Cardiac fibroblast (primary cell): ENCODE measurements around the gene WBP2.
A peak's percentile ranks its signal among the peaks of the same experiment; 100 is the strongest.
"Not testable (repeated sequence)": the region's sequence is repeated elsewhere in the genome, so short reads cannot be mapped to it uniquely, and the experiment has no call there.

Experiments used
- DNase-seq, 2 donors: peaks; one replicate each; pipeline versions ENCODE4 v3.0.0 to v3.0.0-alpha.2; 2010; ENCODE audit warnings: low read depth in 2 of 2
- H3K4me3 ChIP-seq, 2 donors: replicated peaks in 1 of 2; 1 replicate in 1 of 2; 2 replicates in 1 of 2; pipeline ENCODE4 v1.5.1; 2011; ENCODE audit warnings: low read depth in 2 of 2, low read length in 2 of 2, mild to moderate bottlenecking in 2 of 2, moderate library complexity in 1 of 2
- CTCF ChIP-seq: IDR thresholded peaks from one replicate; pipeline ENCODE4 v1.5.1; 2011; ENCODE audit warnings: low read depth, mild to moderate bottlenecking, low read length, inconsistent platforms

The WBP2 gene

GRCh38 chr17:75869282-75870141 lies 14.4 kb upstream of the WBP2 start:
- H3K4me3 ChIP-seq, result peak overlapping the region in 1 of 2 donors; percentile 1
- TF ChIP-seq CTCF, result no peak
- DNase-seq, result peak; percentile 75 to 79

DNA sequence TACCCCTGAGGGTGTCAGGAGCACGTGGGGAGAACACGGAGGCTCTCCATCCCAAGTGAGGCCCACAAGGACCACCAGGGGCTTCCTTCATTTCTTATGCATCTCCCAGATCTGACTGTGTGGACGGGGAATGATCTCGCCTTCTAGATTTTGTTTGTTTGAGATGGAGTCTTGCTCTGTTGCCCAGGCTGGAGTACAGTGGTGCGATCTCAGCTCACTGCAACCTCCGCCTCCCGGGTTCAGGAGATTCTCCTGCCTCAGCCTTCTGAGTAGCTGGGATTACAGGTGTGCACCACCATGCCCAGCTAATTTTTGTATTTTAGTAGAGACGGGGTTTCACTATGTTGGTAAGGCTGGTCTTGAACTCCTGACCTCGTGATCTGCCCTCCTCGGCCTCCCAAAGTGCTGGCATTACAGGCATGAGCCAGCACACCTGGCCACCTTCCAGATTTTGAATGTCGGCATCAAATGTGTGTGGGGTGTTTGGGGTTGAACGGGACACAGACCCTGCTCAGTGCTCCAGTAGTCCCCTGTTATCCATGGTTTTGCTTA lies 13.7 kb upstream of the WBP2 start:
- DNase-seq, H3K4me3 ChIP-seq: not testable (repeated sequence)

DNA sequence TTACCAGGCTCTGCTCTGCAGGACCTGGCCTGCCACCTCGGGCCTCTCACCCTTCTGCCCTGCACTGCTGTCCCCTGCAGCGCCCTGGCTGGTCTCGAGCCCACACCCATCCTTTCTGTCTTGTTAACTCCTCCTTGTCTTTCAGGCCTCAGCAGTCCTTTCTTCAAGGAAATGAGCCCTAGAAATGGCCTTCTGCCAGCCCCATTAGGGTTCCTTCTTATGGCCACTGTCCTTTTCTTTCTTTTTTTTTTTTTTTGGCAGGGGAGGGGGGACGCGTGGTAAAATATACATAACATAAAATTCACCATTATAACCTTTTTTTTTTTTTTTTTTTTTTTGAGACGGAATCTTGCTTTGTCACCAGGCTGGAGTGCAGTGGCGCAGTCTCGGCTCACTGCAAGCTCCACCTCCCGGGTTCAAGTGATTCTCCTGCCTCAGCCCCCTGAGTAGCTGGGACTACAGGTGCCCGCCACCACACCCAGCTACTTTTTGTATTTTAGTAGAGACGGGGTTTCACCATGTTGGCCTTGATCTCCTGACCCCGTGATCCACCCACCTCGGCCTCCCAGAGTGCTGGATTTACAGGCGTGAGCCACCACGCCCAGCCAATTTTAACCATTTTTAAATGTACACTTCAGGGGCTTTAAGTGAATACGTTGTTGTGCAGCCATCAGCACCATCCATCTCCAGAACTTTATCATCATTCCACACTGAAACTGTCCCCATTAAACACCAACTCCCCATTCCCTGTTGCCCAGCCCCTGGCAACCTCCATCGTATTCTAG lies 10.5 kb upstream of the WBP2 start:
- H3K4me3 ChIP-seq, DNase-seq: not testable (repeated sequence)

DNA sequence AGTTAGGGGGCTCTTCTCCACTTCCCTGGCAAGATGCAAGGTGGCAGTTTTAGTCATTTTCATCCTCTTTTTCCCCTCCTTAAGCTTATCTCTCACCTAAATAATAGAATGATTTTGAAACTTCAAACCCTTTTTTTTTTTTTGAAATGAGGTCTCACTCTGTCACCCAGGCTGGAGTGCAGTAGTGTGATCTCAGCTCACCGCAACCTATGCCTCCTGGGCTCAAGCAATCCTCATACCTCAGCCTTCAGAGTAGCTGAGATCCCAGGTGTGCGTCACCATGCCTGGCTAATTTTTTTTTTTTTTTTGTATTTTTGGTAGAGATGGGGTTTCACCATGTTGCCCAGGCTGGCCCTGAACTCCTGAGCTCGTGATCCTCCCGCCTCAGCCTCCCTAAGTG lies 9.8 kb upstream of the WBP2 start:
- DNase-seq, H3K4me3 ChIP-seq: not testable (repeated sequence)

- TF ChIP-seq CTCF, result no peak
- H3K4me3 ChIP-seq, result no peak overlapping the region
- DNase-seq, result peak; percentile 88 to 92
Measured at GRCh38 chr17:75864448-75864871, 9.3 kb upstream of the WBP2 start.

GRCh38 chr17:75861927-75862317 lies 6.8 kb upstream of the WBP2 start:
- no peak overlapping the region for H3K4me3 ChIP-seq
- TF ChIP-seq CTCF, result no peak
- peak in 1 of 2 donors; percentile 35 for DNase-seq

GRCh38 chr17:75859358-75859757 lies 4.2 kb upstream of the WBP2 start:
- not testable (repeated sequence) for DNase-seq, H3K4me3 ChIP-seq

GRCh38 chr17:75856062-75856756 lies 1.1 kb upstream of the WBP2 start:
- DNase-seq, result peak in 1 of 2 donors; percentile 20
- no peak for TF ChIP-seq CTCF
- H3K4me3 ChIP-seq, result peak overlapping the region; percentile 94 to 95
